ENCODE results near the gene RET.

DNA sequence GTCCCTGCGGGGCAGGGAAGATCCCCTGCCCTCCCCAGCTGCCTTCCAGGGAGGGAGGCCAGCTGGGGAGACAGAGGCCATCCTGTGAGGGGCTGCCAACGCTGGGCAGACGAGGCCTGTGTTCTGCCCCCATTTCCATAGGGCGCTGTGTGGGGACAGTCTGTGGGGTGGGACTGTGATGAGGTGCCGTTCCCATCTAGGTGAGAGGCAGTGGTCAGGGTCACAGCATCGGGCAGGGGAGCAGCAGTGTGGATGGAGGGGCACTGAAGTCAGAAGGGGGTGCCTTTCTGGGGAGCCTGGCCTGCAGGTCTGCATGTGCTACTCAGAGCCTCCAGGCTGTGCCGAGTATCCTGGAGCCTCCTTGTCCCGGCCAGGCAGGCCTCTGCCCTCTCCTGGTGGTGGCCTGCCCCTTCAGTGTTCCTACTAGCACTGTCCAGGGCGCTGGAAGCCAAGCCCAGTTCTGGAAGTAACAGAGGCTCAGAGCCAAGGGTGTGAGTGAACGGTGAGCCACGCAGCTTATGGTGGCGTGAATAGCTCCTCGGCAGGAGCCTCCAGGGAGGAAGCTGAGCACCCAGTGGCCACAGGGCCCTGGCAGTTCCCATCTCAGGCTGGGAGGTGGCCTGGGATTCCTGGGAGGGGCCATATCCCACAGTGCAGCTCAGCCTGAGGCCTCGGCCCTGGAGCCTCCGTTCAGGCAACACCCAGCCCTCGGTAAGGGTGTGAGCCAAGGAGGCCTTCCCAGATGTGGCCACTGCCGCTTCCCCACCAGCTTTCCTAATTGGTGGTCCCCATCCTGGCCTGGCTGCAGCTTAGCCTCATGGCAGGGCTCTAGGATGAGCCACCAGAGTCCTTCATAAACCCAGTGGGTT lies 38.1 kb downstream of the RET start:
- TF ChIP-seq EZH2phosphoT487 (conservative IDR thresholded peaks at IDR 0.05; ENCODE audit: low read length): no peak
- TF ChIP-seq, protein P1, sequence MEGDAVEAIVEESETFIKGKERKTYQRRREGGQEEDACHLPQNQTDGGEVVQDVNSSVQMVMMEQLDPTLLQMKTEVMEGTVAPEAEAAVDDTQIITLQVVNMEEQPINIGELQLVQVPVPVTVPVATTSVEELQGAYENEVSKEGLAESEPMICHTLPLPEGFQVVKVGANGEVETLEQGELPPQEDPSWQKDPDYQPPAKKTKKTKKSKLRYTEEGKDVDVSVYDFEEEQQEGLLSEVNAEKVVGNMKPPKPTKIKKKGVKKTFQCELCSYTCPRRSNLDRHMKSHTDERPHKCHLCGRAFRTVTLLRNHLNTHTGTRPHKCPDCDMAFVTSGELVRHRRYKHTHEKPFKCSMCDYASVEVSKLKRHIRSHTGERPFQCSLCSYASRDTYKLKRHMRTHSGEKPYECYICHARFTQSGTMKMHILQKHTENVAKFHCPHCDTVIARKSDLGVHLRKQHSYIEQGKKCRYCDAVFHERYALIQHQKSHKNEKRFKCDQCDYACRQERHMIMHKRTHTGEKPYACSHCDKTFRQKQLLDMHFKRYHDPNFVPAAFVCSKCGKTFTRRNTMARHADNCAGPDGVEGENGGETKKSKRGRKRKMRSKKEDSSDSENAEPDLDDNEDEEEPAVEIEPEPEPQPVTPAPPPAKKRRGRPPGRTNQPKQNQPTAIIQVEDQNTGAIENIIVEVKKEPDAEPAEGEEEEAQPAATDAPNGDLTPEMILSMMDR (IDR thresholded peaks at IDR 0.05; ENCODE audit: insufficient read depth, low read length, poor library complexity, severe bottlenecking): no peak

All from SU-DHL-6 (cell line).